Loucy (cell line): ENCODE measurements around the gene TRIP4.
"Not testable (repeated sequence)": the region's sequence is repeated elsewhere in the genome, so short reads cannot be mapped to it uniquely, and the experiment has no call there.

Experiments
- H2AFZ ChIP-seq: fragments of 200-600 bp; sonication (generic); 2 replicates; pipeline ENCODE4 v1.6.0; 2016; ENCODE audit warnings: antibody characterized with exemption, mild to moderate bottlenecking, low read length, moderate library complexity
- H3F3A ChIP-seq: fragments of 200-600 bp; 2 replicates; pipeline ENCODE4 v1.6.0; 2016; ENCODE audit warnings: antibody characterized with exemption, low read depth, mild to moderate bottlenecking
- H3K27me3 ChIP-seq: fragments of 200-600 bp; sonication (generic); 2 replicates; pipeline ENCODE4 v1.6.1; 2014; ENCODE audit warnings: low read length, mild to moderate bottlenecking; ENCODE audit not compliant: insufficient read depth, poor library complexity, severe bottlenecking
- H3K36me3 ChIP-seq: fragments of 200-600 bp; sonication (generic); 2 replicates; pipeline ENCODE4 v1.6.1; 2016; ENCODE audit warnings: low read length; ENCODE audit not compliant: insufficient read depth
- H3K4me1 ChIP-seq: fragments of 200-600 bp; sonication (generic); 2 replicates; pipeline ENCODE4 v1.5.1; 2014; ENCODE audit warnings: low read length, mild to moderate bottlenecking; ENCODE audit not compliant: insufficient read depth, poor library complexity, severe bottlenecking
- H3K4me2 ChIP-seq: fragments of 200-600 bp; sonication (generic); 2 replicates; pipeline ENCODE4 v1.6.0; 2014; ENCODE audit warnings: antibody characterized with exemption, low read length, low read depth, mild to moderate bottlenecking; ENCODE audit not compliant: poor library complexity, severe bottlenecking
- H3K4me3 ChIP-seq: fragments of 200-600 bp; sonication (generic); 2 replicates; pipeline ENCODE4 v1.5.1; 2014; ENCODE audit warnings: low read length, mild to moderate bottlenecking, mixed read lengths; ENCODE audit not compliant: poor library complexity, severe bottlenecking
- H3K79me2 ChIP-seq: fragments of 200-600 bp; sonication (generic); 2 replicates; pipeline ENCODE4 v1.6.1; 2014; ENCODE audit warnings: low read length; ENCODE audit not compliant: insufficient read depth
- H3K9ac ChIP-seq: fragments of 200-600 bp; sonication (generic); 2 replicates; pipeline ENCODE4 v1.6.0; 2014; ENCODE audit warnings: mild to moderate bottlenecking, low read depth, low read length, moderate library complexity; ENCODE audit not compliant: poor library complexity, severe bottlenecking
- H3K9me2 ChIP-seq: fragments of 200-600 bp; sonication (generic); replicated peaks from 2 replicates; pipeline ENCODE4 v1.6.1; 2016; ENCODE audit warnings: low read depth, low read length, mixed read lengths
- H3K9me3 ChIP-seq: fragments of 200-600 bp; sonication (generic); 2 replicates; pipeline ENCODE4 v1.6.1; 2014; ENCODE audit warnings: mild to moderate bottlenecking, antibody characterized with exemption, low read length, low read depth; ENCODE audit not compliant: insufficient read depth
- H4K20me1 ChIP-seq: fragments of 200-600 bp; sonication (generic); 2 replicates; pipeline ENCODE4 v1.6.0; 2014; ENCODE audit warnings: antibody characterized with exemption, low read length, mild to moderate bottlenecking; ENCODE audit not compliant: insufficient read depth, poor library complexity, severe bottlenecking
- CTCF ChIP-seq: fragments of 200-600 bp; sonication (generic); conservative IDR thresholded peaks from 2 replicates; pipeline ENCODE4 v1.5.1; 2014; ENCODE audit warnings: mild to moderate bottlenecking, antibody characterized with exemption, low read length
- EZH2phosphoT487 ChIP-seq: fragments of 200-600 bp; IDR thresholded peaks from 2 replicates; pipeline ENCODE4 v1.6.1; 2018; ENCODE audit warnings: antibody characterized with exemption, mild to moderate bottlenecking, moderate library complexity, borderline replicate concordance

TRIP4 gene

GRCh38 chr15:64490598-64491259, 103.1 kb downstream of the TRIP4 start:
- Histone ChIP-seq H3K4me1 (no peaks in the 10 kb centered on the region), H3F3A (no peaks in the 10 kb centered on the region), H3K27me3 (no peaks in the 10 kb centered on the region), H3K4me2 (no peak overlapping the region), H4K20me1 (peaks cover 17% of the 10 kb centered on the region), H3K9me3 (no peaks in the 10 kb centered on the region), H2AFZ (no peak overlapping the region), H3K9ac (no peak overlapping the region), H3K36me3 (peaks cover 12% of the 10 kb centered on the region; the same call in 1 of the 2 replicates), H3K79me2 (peaks cover 46% of the 10 kb centered on the region), H3K4me3 (no peak overlapping the region), H3K9me2 (no peaks in the 10 kb centered on the region)
- TF ChIP-seq EZH2phosphoT487 (no peak), CTCF (no peak)

GRCh38 chr15:64493641-64494040, 106.0 kb downstream of the TRIP4 start:
- Histone ChIP-seq H2AFZ (no peak overlapping the region), H3K4me2 (no peak overlapping the region), H4K20me1 (peaks cover 4% of the 10 kb centered on the region), H3K79me2 (peaks cover 63% of the 10 kb centered on the region), H3K9me3 (no peaks in the 10 kb centered on the region), H3K4me1 (no peaks in the 10 kb centered on the region), H3F3A (no peaks in the 10 kb centered on the region), H3K9ac (no peak overlapping the region), H3K4me3 (no peak overlapping the region), H3K36me3 (peaks cover 7% of the 10 kb centered on the region; the same call in 1 of the 2 replicates), H3K27me3 (no peaks in the 10 kb centered on the region), H3K9me2 (no peaks in the 10 kb centered on the region)
- TF ChIP-seq EZH2phosphoT487 (no peak), CTCF (no peak)

GRCh38 chr15:64495968-64496367, 108.3 kb downstream of the TRIP4 start:
- not testable (repeated sequence) for H3K9ac ChIP-seq, H2AFZ ChIP-seq, H3K4me3 ChIP-seq, H3K4me2 ChIP-seq, H3K9me3 ChIP-seq, H3K4me1 ChIP-seq, H3K27me3 ChIP-seq, H3K9me2 ChIP-seq, H4K20me1 ChIP-seq, H3F3A ChIP-seq
- H3K36me3 ChIP-seq = peaks cover 21% of the 10 kb centered on the region; the same call in 1 of the 2 replicates
- H3K79me2 ChIP-seq = peaks cover 75% of the 10 kb centered on the region

GRCh38 chr15:64500695-64501395, 113.2 kb downstream of the TRIP4 start:
- H3K9ac ChIP-seq = no peak overlapping the region
- H3K27me3 ChIP-seq = no peaks in the 10 kb centered on the region
- H4K20me1 ChIP-seq = peaks cover 21% of the 10 kb centered on the region
- no peak overlapping the region for H2AFZ ChIP-seq
- no peaks in the 10 kb centered on the region for H3F3A ChIP-seq
- H3K4me3 ChIP-seq = no peak overlapping the region
- H3K36me3 ChIP-seq = peaks cover 40% of the 10 kb centered on the region; the same call in 1 of the 2 replicates
- H3K79me2 ChIP-seq = peaks cover 92% of the 10 kb centered on the region
- no peak overlapping the region for H3K4me2 ChIP-seq
- peaks cover 35% of the 10 kb centered on the region for H3K4me1 ChIP-seq
- no peak for TF ChIP-seq CTCF
- no peak for TF ChIP-seq EZH2phosphoT487
- H3K9me3 ChIP-seq = no peaks in the 10 kb centered on the region
- no peaks in the 10 kb centered on the region for H3K9me2 ChIP-seq
